T-cell (primary cell): ENCODE measurements around the gene RSPH1. TPM values are rescaled to one million over a fixed set of nuclear protein-coding genes. Genes with fewer than 3 reads are reported as not detected.
A peak's percentile ranks its signal among the peaks of the same experiment; 100 is the strongest.

ENCODE experiments used
- ATAC-seq, 4 experiments: fragments of 200-7000 bp in 3 of 4; fragments of 150-1000 bp in 1 of 4; cut with Tn5 transposase; replicated peaks in 1 of 4; 1 replicate in 3 of 4; 2 replicates in 1 of 4; pipeline ENCODE4 v1.10.0; 2021; ENCODE audit warnings: moderate library complexity in 3 of 4, mild to moderate bottlenecking in 2 of 4, moderate number of reproducible peaks in 1 of 4
- CTCF ChIA-PET, 2 donors: fragments of 300-600 bp; sonication (Branson Sonifier 250); formaldehyde crosslinking; loops; one replicate each; lab custom pipeline; 2022; ENCODE audit warnings: antibody characterized with exemption in 2 of 2; lab: Charles Lee
- POLR2A ChIA-PET, 2 donors: fragments of 300-600 bp; sonication (Branson Sonifier 250); formaldehyde crosslinking; loops; one replicate each; lab custom pipeline; 2022; ENCODE audit warnings: antibody characterized with exemption in 2 of 2; lab: Charles Lee
- DNase-seq, 35 experiments: peaks; one replicate each; pipeline versions ENCODE4 v3.0.0 to v3.0.0-alpha.2; 2013 to 2023
- H3K27ac ChIP-seq: one replicate; pipeline ENCODE4 v1.5.1; 2013; ENCODE audit warnings: low read length
- H3K27me3 ChIP-seq, 2 experiments: replicated peaks in 1 of 2; 1 replicate in 1 of 2; 2 replicates in 1 of 2; pipeline versions ENCODE4 v1.6.1 to v1.7.0; 2013; ENCODE audit warnings: low read length in 1 of 2, mixed read lengths in 1 of 2; ENCODE audit not compliant: control insufficient read depth in 2 of 2, insufficient read depth in 2 of 2; ENCODE audit errors: extremely low read depth in 1 of 2
- H3K36me3 ChIP-seq, 2 donors: 1 replicate in 1 of 2; 2 replicates in 1 of 2; pipeline versions ENCODE4 v1.6.1 to v1.7.0; 2013; ENCODE audit warnings: low read length in 1 of 2; ENCODE audit not compliant: control insufficient read depth in 2 of 2, insufficient read depth in 1 of 2; ENCODE audit errors: extremely low read depth in 1 of 2
- H3K4me1 ChIP-seq, 2 experiments: 1 replicate in 1 of 2; 2 replicates in 1 of 2; pipeline versions ENCODE4 v1.6.1 to v1.7.0; 2013; ENCODE audit warnings: low read length in 2 of 2, mixed read lengths in 1 of 2; ENCODE audit not compliant: insufficient read depth in 2 of 2, control insufficient read depth in 1 of 2; ENCODE audit errors: extremely low read depth in 1 of 2
- H3K4me3 ChIP-seq, 2 donors: 1 replicate in 1 of 2; 2 replicates in 1 of 2; pipeline versions ENCODE4 v1.5.1 to v1.7.0; 2013; ENCODE audit warnings: mild to moderate bottlenecking in 2 of 2, low read length in 1 of 2, moderate library complexity in 1 of 2; ENCODE audit not compliant: control insufficient read depth in 1 of 2; ENCODE audit errors: extremely low read depth in 1 of 2
- H3K9me3 ChIP-seq: 2 replicates; pipeline ENCODE4 v1.7.0; 2013
- H3K27ac Mint-ChIP-seq, 2 donors: one replicate each; pipeline ENCODE4 v1.8.0; 2020 to 2021; ENCODE audit warnings: mild to moderate bottlenecking in 2 of 2, mixed read lengths in 2 of 2
- H3K27me3 Mint-ChIP-seq, 2 donors: one replicate each; pipeline ENCODE4 v1.8.0; 2021 to 2022; ENCODE audit warnings: mixed read lengths in 2 of 2
- H3K36me3 Mint-ChIP-seq: one replicate; pipeline ENCODE4 v1.8.0; 2021; ENCODE audit warnings: mixed read lengths
- H3K4me1 Mint-ChIP-seq, 3 donors: one replicate each; pipeline ENCODE4 v1.8.0; 2020 to 2022; ENCODE audit warnings: mixed read lengths in 3 of 3, mild to moderate bottlenecking in 1 of 3
- H3K4me3 Mint-ChIP-seq, 3 donors: one replicate each; pipeline ENCODE4 v1.8.0; 2020 to 2022; ENCODE audit warnings: mild to moderate bottlenecking in 3 of 3, mixed read lengths in 3 of 3, moderate library complexity in 3 of 3
- H3K9me3 Mint-ChIP-seq, 3 donors: one replicate each; pipeline ENCODE4 v1.8.0; 2020 to 2022; ENCODE audit warnings: mixed read lengths in 3 of 3
- WGBS: methylation state at CpG from one replicate; pipeline ENCODE4 v1.1.5; 2013; ENCODE audit warnings: missing lambda C conversion rate; ENCODE audit not compliant: insufficient coverage; 5-methylcytosine and 5-hydroxymethylcytosine counted together
- total RNA-seq, 35 experiments: library from RNA in 6 of 35; stranded (reverse) in 6 of 35; fragments of 120-200 nt in 1 of 35; gene quantifications; one replicate each; pipeline versions ENCODE4 v1.2.1 to v1.2.4 and lab custom pipeline; 2013 to 2026

The RSPH1 gene
- total RNA-seq, 5 donors from 2014 or later (not counting 1 experiment from before 2014, with no cell fraction given): 0.12 to 0.20 TPM; not detected in 3

- peaks cover 0 to 21% of the 10 kb centered on the region in 2 experiments for H3K27me3 ChIP-seq
- 3% methylated on average over 8 of the region's 19 CpGs for WGBS
- Mint-ChIP-seq H3K4me1 (peaks cover 16 to 27% (median 17%) of the 10 kb centered on the region in 3 donors), H3K27me3 (peaks cover 4% of the 10 kb centered on the region in 2 donors), H3K4me3 (peak overlapping the region; percentile 87 to 90 (median 87)), H3K9me3 (no peaks in the 10 kb centered on the region), H3K27ac (peak overlapping the region; percentile 66 to 73), H3K36me3 (no peaks in the 10 kb centered on the region)
- CTCF ChIA-PET: no interaction called here
- no peaks in the 10 kb centered on the region for H3K9me3 ChIP-seq
- H3K4me3 ChIP-seq: peak overlapping the region; percentile 70 to 73
- peak overlapping the region; percentile 65 for H3K27ac ChIP-seq
- DNase-seq (no peak), ATAC-seq (no peak)
- POLR2A ChIA-PET: interaction anchor here (0.6 to 0.9 kb wide), 2 partner anchors 18 to 188 kb away, joined by 3 to 6 read pairs; no protein-coding TSS in a partner anchor
- H3K36me3 ChIP-seq: no peaks in the 10 kb centered on the region
- peaks cover 7 to 17% of the 10 kb centered on the region in 2 experiments for H3K4me1 ChIP-seq
Observed at GRCh38 chr21:42496839-42497202, 797 bp upstream of the RSPH1 start.

GRCh38 chr21:42495765-42496119 lies 282 bp downstream of the RSPH1 start:
- H3K4me3 Mint-ChIP-seq: peak overlapping the region; percentile 87 to 90 (median 87)
- Histone ChIP-seq H3K4me3 (peak overlapping the region; percentile 52 to 70), H3K27me3 (peaks cover 0 to 21% of the 10 kb centered on the region in 2 experiments), H3K4me1 (peaks cover 9 to 17% of the 10 kb centered on the region in 2 experiments), H3K27ac (no peak overlapping the region), H3K36me3 (no peaks in the 10 kb centered on the region), H3K9me3 (no peaks in the 10 kb centered on the region)
- H3K9me3 Mint-ChIP-seq: no peaks in the 10 kb centered on the region
- no peaks in the 10 kb centered on the region for H3K36me3 Mint-ChIP-seq
- ChIA-PET POLR2A (interaction anchor here (0.5 to 0.6 kb wide), 2 partner anchors 35 to 276 kb away, joined by 4 to 5 read pairs; no protein-coding TSS in a partner anchor), CTCF (interaction anchor here in 1 of 2 donors (0.5 kb wide), 1 partner anchor 26 kb away, joined by 3 read pairs; no protein-coding TSS in a partner anchor)
- ATAC-seq (no peak), DNase-seq (no peak)
- peaks cover 16 to 28% (median 17%) of the 10 kb centered on the region in 3 donors for H3K4me1 Mint-ChIP-seq
- H3K27me3 Mint-ChIP-seq: peaks cover 4% of the 10 kb centered on the region in 2 donors
- 0% methylated on average over 13 of the region's 18 CpGs for WGBS
- H3K27ac Mint-ChIP-seq: peak overlapping the region; percentile 31 to 68

- Histone ChIP-seq H3K36me3 (no peaks in the 10 kb centered on the region), H3K27ac (no peak overlapping the region), H3K4me3 (no peak overlapping the region), H3K9me3 (no peaks in the 10 kb centered on the region), H3K27me3 (peaks cover 0 to 21% of the 10 kb centered on the region in 2 experiments), H3K4me1 (peaks cover 9 to 17% of the 10 kb centered on the region in 2 experiments)
- Mint-ChIP-seq H3K27me3 (peaks cover 2 to 6% of the 10 kb centered on the region in 2 donors), H3K36me3 (no peaks in the 10 kb centered on the region), H3K4me3 (peak overlapping the region; percentile 87 to 90 (median 87)), H3K4me1 (peaks cover 16 to 28% (median 17%) of the 10 kb centered on the region in 3 donors), H3K27ac (no peak overlapping the region), H3K9me3 (no peaks in the 10 kb centered on the region)
- no peak for ATAC-seq
- 98% methylated on average over 5 of the region's 5 CpGs for WGBS
- CTCF ChIA-PET: interaction anchor here in 1 of 2 donors (0.5 to 0.6 kb wide), 2 partner anchors 25 to 39 kb away, joined by 3 to 6 read pairs; no protein-coding TSS in a partner anchor
- no peak for DNase-seq
- POLR2A ChIA-PET: interaction anchor here in 1 of 2 donors (0.6 kb wide), 1 partner anchor 35 kb away, joined by 5 read pairs; no protein-coding TSS in a partner anchor
Observed at GRCh38 chr21:42495027-42495426, 997 bp downstream of the RSPH1 start.

DNA sequence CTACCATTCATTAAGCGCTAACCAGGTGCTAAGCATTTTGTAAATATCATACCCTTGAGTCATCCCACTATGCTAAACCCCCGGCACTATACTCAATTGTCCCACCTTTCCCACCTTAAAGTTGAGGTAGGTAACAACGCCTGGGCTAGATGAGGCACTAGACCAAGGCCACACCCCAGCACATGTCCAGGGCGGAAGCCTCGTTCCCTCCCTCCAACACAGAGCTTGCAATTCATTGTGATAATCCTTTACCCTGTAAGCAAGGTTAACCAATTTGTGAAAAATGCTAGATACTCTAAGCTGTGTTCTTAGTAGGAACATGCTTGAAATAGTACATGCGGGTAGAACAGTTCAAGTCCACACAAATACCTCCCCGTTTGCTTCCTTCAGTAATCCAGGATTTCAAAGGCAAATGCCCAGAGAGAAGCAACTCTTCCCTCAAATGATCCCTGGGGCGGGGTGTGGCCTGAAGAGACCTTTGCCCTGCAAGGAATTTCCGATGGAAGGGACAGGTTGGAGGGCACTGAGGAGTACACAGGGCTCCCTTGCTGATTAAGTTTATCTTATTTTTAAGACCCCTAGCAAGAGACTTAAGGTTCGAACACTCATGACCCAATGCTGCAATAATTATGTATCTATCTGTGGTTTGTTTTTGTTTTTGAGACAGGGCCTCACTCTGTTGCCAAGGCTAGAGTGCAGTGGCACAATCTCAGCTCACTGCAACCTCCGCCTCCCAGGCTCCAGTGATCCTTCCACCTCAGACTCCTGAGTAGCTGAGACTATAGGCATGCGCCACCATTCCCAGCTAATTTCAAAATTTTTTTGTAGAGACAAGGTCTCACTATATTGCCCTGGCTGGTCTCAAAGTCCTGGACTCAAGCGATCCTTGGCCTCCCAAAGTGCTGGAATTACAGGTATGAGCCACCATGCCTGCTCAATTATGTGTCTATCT lies 2.6 kb downstream of the RSPH1 start:
- no peak overlapping the region for H3K4me3 ChIP-seq
- peaks cover 0 to 14% of the 10 kb centered on the region in 2 experiments for H3K27me3 ChIP-seq
- ATAC-seq: no peak
- H3K36me3 Mint-ChIP-seq: peaks cover 3% of the 10 kb centered on the region
- H3K27ac ChIP-seq: no peak overlapping the region
- POLR2A ChIA-PET: no interaction called here
- no peaks in the 10 kb centered on the region for H3K36me3 ChIP-seq
- H3K4me3 Mint-ChIP-seq: no peak overlapping the region
- H3K27ac Mint-ChIP-seq: no peak overlapping the region
- no peaks in the 10 kb centered on the region for H3K9me3 ChIP-seq
- H3K4me1 ChIP-seq: peaks cover 9 to 17% of the 10 kb centered on the region in 2 experiments
- 87% methylated on average over 3 of the region's 13 CpGs for WGBS
- H3K4me1 Mint-ChIP-seq: peaks cover 16 to 28% (median 17%) of the 10 kb centered on the region in 3 donors
- peaks cover 6% of the 10 kb centered on the region in 2 donors for H3K27me3 Mint-ChIP-seq
- DNase-seq: no peak
- CTCF ChIA-PET: no interaction called here
- H3K9me3 Mint-ChIP-seq: no peaks in the 10 kb centered on the region

- Histone ChIP-seq H3K9me3 (no peaks in the 10 kb centered on the region), H3K36me3 (no peaks in the 10 kb centered on the region), H3K27ac (no peak overlapping the region), H3K27me3 (peaks cover 0 to 17% of the 10 kb centered on the region in 2 experiments), H3K4me1 (peaks cover 9 to 17% of the 10 kb centered on the region in 2 experiments), H3K4me3 (no peak overlapping the region)
- ChIA-PET CTCF (no interaction called here), POLR2A (no interaction called here)
- Mint-ChIP-seq H3K4me1 (peaks cover 16 to 27% (median 16%) of the 10 kb centered on the region in 3 donors), H3K9me3 (no peaks in the 10 kb centered on the region), H3K36me3 (peaks cover 3% of the 10 kb centered on the region), H3K27ac (peak overlapping the region in 1 of 2 donors; percentile 39), H3K27me3 (peaks cover 9 to 11% of the 10 kb centered on the region in 2 donors), H3K4me3 (no peak overlapping the region)
- WGBS: 50% methylated on average over 2 of the region's 8 CpGs
- DNase-seq (no peak), ATAC-seq (no peak)
Observed at GRCh38 chr21:42492201-42492600, 3.8 kb downstream of the RSPH1 start.

DNA sequence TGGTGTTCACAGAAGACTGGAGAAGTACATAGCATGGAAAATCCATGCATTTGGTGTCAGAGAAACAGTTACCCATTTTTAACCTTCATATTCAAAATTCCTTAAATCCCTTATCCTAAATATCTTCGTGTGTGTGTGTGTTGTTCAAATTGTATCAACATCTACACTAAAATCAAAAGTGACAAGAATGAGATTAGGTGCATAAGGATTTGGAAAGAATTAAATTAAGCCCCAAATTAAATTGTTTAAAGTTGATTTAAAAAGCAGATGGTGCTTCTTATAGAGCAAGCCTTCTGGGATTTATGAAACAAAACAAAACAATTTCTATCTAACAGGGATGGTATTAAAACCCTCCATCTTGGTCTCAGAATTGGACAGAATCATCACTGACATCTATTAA lies 4.7 kb downstream of the RSPH1 start:
- CTCF ChIA-PET: no interaction called here
- Mint-ChIP-seq H3K27ac (no peak overlapping the region), H3K27me3 (peaks cover 9 to 15% of the 10 kb centered on the region in 2 donors), H3K9me3 (no peaks in the 10 kb centered on the region), H3K36me3 (peaks cover 3% of the 10 kb centered on the region), H3K4me3 (no peak overlapping the region), H3K4me1 (peaks cover 9 to 18% (median 11%) of the 10 kb centered on the region in 3 donors)
- no peaks in the 10 kb centered on the region for H3K9me3 ChIP-seq
- no CpG with 5 or more reads among the region's 1 CpG for WGBS
- POLR2A ChIA-PET: no interaction called here
- H3K4me3 ChIP-seq: no peak overlapping the region
- ATAC-seq (no peak), DNase-seq (no peak)
- H3K4me1 ChIP-seq: peaks cover 9% of the 10 kb centered on the region in 2 experiments
- peaks cover 0 to 23% of the 10 kb centered on the region in 2 experiments for H3K27me3 ChIP-seq
- no peaks in the 10 kb centered on the region for H3K36me3 ChIP-seq
- no peak overlapping the region for H3K27ac ChIP-seq
